ENCODE data around the gene MBD6. TPM values are rescaled to one million over a fixed set of nuclear protein-coding genes. Genes with fewer than 3 reads are reported as not detected.

Gene MBD6
- total RNA-seq, 1 donor from 2014 or later, result 3.6 TPM

GRCh38 chr12:57571926-57572762, 49.5 kb downstream of the MBD6 start:
- no peak overlapping the region for H3K27ac ChIP-seq
- Mint-ChIP-seq H3K9me3 (no peaks in the 10 kb centered on the region), H3K4me3 (no peak overlapping the region), H3K27ac (no peak overlapping the region), H3K4me1 (no peaks in the 10 kb centered on the region), H3K27me3 (ENCODE audit: insufficient read depth, low read depth) (peaks cover 5% of the 10 kb centered on the region), H3K36me3 (peaks cover 8% of the 10 kb centered on the region)
- H3K79me2 ChIP-seq (ENCODE audit: low read depth), result no peaks in the 10 kb centered on the region
- no peaks in the 10 kb centered on the region for H4K20me1 ChIP-seq (ENCODE audit: low read depth)
- no peak overlapping the region for H3K4me2 ChIP-seq
- H3K4me3 ChIP-seq, result no peak overlapping the region
- no peaks in the 10 kb centered on the region for H3K4me1 ChIP-seq
- TF ChIP-seq EZH2 (IDR thresholded peaks at IDR 0.05) (no peak), CTCF (IDR thresholded peaks at IDR 0.05) (no peak), EZH2phosphoT487 (IDR thresholded peaks at IDR 0.05) (no peak)
- H2AFZ ChIP-seq (replicated peaks), result no peak overlapping the region
- H3K36me3 ChIP-seq, result no peaks in the 10 kb centered on the region
- DNase-seq (ENCODE audit: low spot score), result no peak
- no peaks in the 10 kb centered on the region for H3K27me3 ChIP-seq
- no peak overlapping the region for H3K9ac ChIP-seq
- H3F3A ChIP-seq (ENCODE audit: low read depth), result no peaks in the 10 kb centered on the region
- no peaks in the 10 kb centered on the region for H3K9me3 ChIP-seq (ENCODE audit: low read depth)

- no peak overlapping the region for H3K9ac ChIP-seq
- H3K36me3 Mint-ChIP-seq, result peaks cover 11% of the 10 kb centered on the region
- H3K27ac ChIP-seq, result no peak overlapping the region
- no peaks in the 10 kb centered on the region for H3K9me3 ChIP-seq (ENCODE audit: low read depth)
- no peak overlapping the region for H3K4me3 ChIP-seq
- H3K27me3 Mint-ChIP-seq (ENCODE audit: insufficient read depth, low read depth), result peaks cover 6% of the 10 kb centered on the region
- TF ChIP-seq EZH2 (IDR thresholded peaks at IDR 0.05) (no peak), CTCF (IDR thresholded peaks at IDR 0.05) (no peak), EZH2phosphoT487 (IDR thresholded peaks at IDR 0.05) (no peak)
- H3K27me3 ChIP-seq, result no peaks in the 10 kb centered on the region
- no peak overlapping the region for H3K27ac Mint-ChIP-seq
- no peak overlapping the region for H2AFZ ChIP-seq (replicated peaks)
- no peak for DNase-seq (ENCODE audit: low spot score)
- H3K79me2 ChIP-seq (ENCODE audit: low read depth), result no peaks in the 10 kb centered on the region
- no peaks in the 10 kb centered on the region for H3K4me1 Mint-ChIP-seq
- H3F3A ChIP-seq (ENCODE audit: low read depth), result no peaks in the 10 kb centered on the region
- H3K9me3 Mint-ChIP-seq, result no peaks in the 10 kb centered on the region
- no peaks in the 10 kb centered on the region for H3K36me3 ChIP-seq
- no peak overlapping the region for H3K4me3 Mint-ChIP-seq
- H4K20me1 ChIP-seq (ENCODE audit: low read depth), result no peaks in the 10 kb centered on the region
- H3K4me1 ChIP-seq, result no peaks in the 10 kb centered on the region
- H3K4me2 ChIP-seq, result no peak overlapping the region
Observed at GRCh38 chr12:57574795-57575194, 52.2 kb downstream of the MBD6 start.

- H3K9me3 Mint-ChIP-seq, result no peaks in the 10 kb centered on the region
- H3K27ac Mint-ChIP-seq, result no peak overlapping the region
- Histone ChIP-seq H3K27me3 (no peaks in the 10 kb centered on the region), H4K20me1 (ENCODE audit: low read depth) (no peaks in the 10 kb centered on the region), H3K4me1 (no peaks in the 10 kb centered on the region), H3K79me2 (ENCODE audit: low read depth) (no peaks in the 10 kb centered on the region), H3K9me3 (ENCODE audit: low read depth) (no peaks in the 10 kb centered on the region), H3F3A (ENCODE audit: low read depth) (no peaks in the 10 kb centered on the region), H3K9ac (no peak overlapping the region), H3K36me3 (no peaks in the 10 kb centered on the region), H3K27ac (no peak overlapping the region), H2AFZ (replicated peaks) (no peak overlapping the region), H3K4me2 (no peak overlapping the region), H3K4me3 (no peak overlapping the region)
- peaks cover 6% of the 10 kb centered on the region for H3K27me3 Mint-ChIP-seq (ENCODE audit: insufficient read depth, low read depth)
- no peaks in the 10 kb centered on the region for H3K4me1 Mint-ChIP-seq
- DNase-seq (ENCODE audit: low spot score), result no peak
- no peak overlapping the region for H3K4me3 Mint-ChIP-seq
- peaks cover 11% of the 10 kb centered on the region for H3K36me3 Mint-ChIP-seq
- no peak for TF ChIP-seq EZH2 (IDR thresholded peaks at IDR 0.05)
- no peak for TF ChIP-seq EZH2phosphoT487 (IDR thresholded peaks at IDR 0.05)
- no peak for TF ChIP-seq CTCF (IDR thresholded peaks at IDR 0.05)
Observed at GRCh38 chr12:57575771-57576612, 53.4 kb downstream of the MBD6 start.

All from neural progenitor cell (in vitro differentiated cells).